HG03460 (cell line): ENCODE measurements around the gene DESI1.
"Not testable (repeated sequence)": the region's sequence is repeated elsewhere in the genome, so short reads cannot be mapped to it uniquely, and the experiment has no call there.

Experiments used
- ATAC-seq: cut with Tn5 transposase; IDR thresholded peaks from one replicate; pipeline ENCODE4 v1.9.1; 2021; ENCODE audit not compliant: unreplicated experiment

DESI1 gene

GRCh38 chr22:41589391-41590241 lies 31.2 kb downstream of the DESI1 start, which contains the start of gene PMM1:
Gene PMM1, minus strand, starts transcription at chr22:41589840. Its CDS starts 35 bp downstream, at chr22:41589805.
- ATAC-seq: peak; percentile 94

- ATAC-seq: no peak
Measured at GRCh38 chr22:41587347-41587723, 33.5 kb downstream of the DESI1 start.

- no peak for ATAC-seq
Measured at GRCh38 chr22:41585898-41586297, 34.9 kb downstream of the DESI1 start.

- ATAC-seq: no peak
Measured at GRCh38 chr22:41584881-41585280, 36.0 kb downstream of the DESI1 start.

GRCh38 chr22:41582694-41583093 lies 38.1 kb downstream of the DESI1 start:
- ATAC-seq: no peak

GRCh38 chr22:41579997-41580355 lies 40.9 kb downstream of the DESI1 start:
- no peak for ATAC-seq

- no peak for ATAC-seq
Measured at GRCh38 chr22:41579297-41579996, 41.4 kb downstream of the DESI1 start.

- no peak for ATAC-seq
Measured at GRCh38 chr22:41578818-41579217, 42.0 kb downstream of the DESI1 start.

- no peak for ATAC-seq
Measured at GRCh38 chr22:41578114-41578513, 42.7 kb downstream of the DESI1 start.

GRCh38 chr22:41576877-41577276 lies 44.0 kb downstream of the DESI1 start:
- ATAC-seq: no peak

GRCh38 chr22:41575533-41575932 lies 45.3 kb downstream of the DESI1 start:
- no peak for ATAC-seq

GRCh38 chr22:41574847-41575381 lies 45.9 kb downstream of the DESI1 start:
- no peak for ATAC-seq

- no peak for ATAC-seq
Measured at GRCh38 chr22:41573677-41574076, 47.2 kb downstream of the DESI1 start.

GRCh38 chr22:41572305-41572704 lies 48.5 kb downstream of the DESI1 start:
- ATAC-seq: not testable (repeated sequence)

- ATAC-seq: no peak
Measured at GRCh38 chr22:41571786-41572185, 49.1 kb downstream of the DESI1 start.

- no peak for ATAC-seq
Measured at GRCh38 chr22:41570221-41570620, 50.6 kb downstream of the DESI1 start.

- no peak for ATAC-seq
Measured at GRCh38 chr22:41568811-41569210, 52.0 kb downstream of the DESI1 start.

GRCh38 chr22:41567512-41567768 lies 53.4 kb downstream of the DESI1 start:
- ATAC-seq: no peak

- no peak for ATAC-seq
Measured at GRCh38 chr22:41565403-41566054, 55.3 kb downstream of the DESI1 start.

- ATAC-seq: no peak
Measured at GRCh38 chr22:41564563-41564962, 56.3 kb downstream of the DESI1 start.

- ATAC-seq: no peak
Measured at GRCh38 chr22:41563051-41563711, 57.7 kb downstream of the DESI1 start.
